Hematopoietic multipotent progenitor cell treated with erythropoietin and hydrocortisone succinate and interleukin-3 and kit ligand, for 17 days (in vitro differentiated cells): ENCODE measurements around the gene DEXI.
"Not testable (repeated sequence)": the region's sequence is repeated elsewhere in the genome, so short reads cannot be mapped to it uniquely, and the experiment has no call there.

ENCODE experiments used
- DNase-seq: peaks from one replicate; pipeline ENCODE4 v3.0.0-alpha.2; 2015; ENCODE audit warnings: low spot score

The DEXI gene

GRCh38 chr16:10968498-10968897 lies 26.2 kb upstream of the DEXI start:
- no peak for DNase-seq

GRCh38 chr16:10967986-10968385 lies 25.7 kb upstream of the DEXI start:
- no peak for DNase-seq

- DNase-seq, result not testable (repeated sequence)
Measured at GRCh38 chr16:10966559-10966958, 24.3 kb upstream of the DEXI start.

GRCh38 chr16:10966129-10966528 lies 23.9 kb upstream of the DEXI start:
- DNase-seq, result peak; percentile 51

- no peak for DNase-seq
Measured at GRCh38 chr16:10965440-10966061, 23.3 kb upstream of the DEXI start.

GRCh38 chr16:10964891-10965326 lies 22.6 kb upstream of the DEXI start:
- no peak for DNase-seq

GRCh38 chr16:10964039-10964890 lies 22.0 kb upstream of the DEXI start:
- DNase-seq, result peak; percentile 86

GRCh38 chr16:10961231-10961630 lies 19.0 kb upstream of the DEXI start:
- no peak for DNase-seq

GRCh38 chr16:10959161-10959560 lies 16.9 kb upstream of the DEXI start:
- no peak for DNase-seq

- no peak for DNase-seq
Measured at GRCh38 chr16:10957771-10958482, 15.7 kb upstream of the DEXI start.

GRCh38 chr16:10954903-10955302 lies 12.6 kb upstream of the DEXI start:
- no peak for DNase-seq

- DNase-seq, result no peak
Measured at GRCh38 chr16:10951026-10951425, 8.8 kb upstream of the DEXI start.

- DNase-seq, result no peak
Measured at GRCh38 chr16:10950393-10950792, 8.1 kb upstream of the DEXI start.

GRCh38 chr16:10949424-10949970 lies 7.2 kb upstream of the DEXI start:
- no peak for DNase-seq

- DNase-seq, result no peak
Measured at GRCh38 chr16:10947211-10947787, 5.0 kb upstream of the DEXI start.

GRCh38 chr16:10946308-10946707 lies 4.0 kb upstream of the DEXI start:
- no peak for DNase-seq

GRCh38 chr16:10945065-10945787 lies 3.0 kb upstream of the DEXI start:
- DNase-seq, result no peak

- DNase-seq, result peak; percentile 96
Measured at GRCh38 chr16:10944249-10945064, 2.2 kb upstream of the DEXI start, which contains the start of gene CLEC16A. TSS of gene CLEC16A (plus strand) at chr16:10944564. CDS start at chr16:10944718, 154 bp downstream.

GRCh38 chr16:10943064-10943353 lies 741 bp upstream of the DEXI start:
- no peak for DNase-seq

GRCh38 chr16:10941935-10942351 lies 325 bp downstream of the DEXI start:
- not testable (repeated sequence) for DNase-seq
